NCI-H2171 (cell line): ENCODE measurements around the gene POU5F1.

ENCODE experiments used
- DNase-seq: peaks from one replicate; lab custom pipeline; 2025; lab: John Stamatoyannopoulos, UW

POU5F1 gene

GRCh38 chr6:31139599-31139998, 30.9 kb downstream of the POU5F1 start:
- DNase-seq: no peak

GRCh38 chr6:31138982-31139381, 31.5 kb downstream of the POU5F1 start, which contains the start of gene PSORS1C2:
Gene PSORS1C2, minus strand, starts transcription at chr6:31139066. Its CDS starts 40 bp downstream, at chr6:31139026.
- no peak for DNase-seq

GRCh38 chr6:31135710-31136109, 34.8 kb downstream of the POU5F1 start:
- no peak for DNase-seq

- DNase-seq: no peak
Observed at GRCh38 chr6:31132806-31133205, 37.7 kb downstream of the POU5F1 start.

GRCh38 chr6:31131595-31131994, 38.9 kb downstream of the POU5F1 start:
- no peak for DNase-seq

- no peak for DNase-seq
Observed at GRCh38 chr6:31130751-31131150, 39.7 kb downstream of the POU5F1 start.

- no peak for DNase-seq
Observed at GRCh38 chr6:31129130-31129529, 41.4 kb downstream of the POU5F1 start.

GRCh38 chr6:31128093-31128676, 42.3 kb downstream of the POU5F1 start:
- peak; percentile 25 for DNase-seq

- no peak for DNase-seq
Observed at GRCh38 chr6:31126396-31127175, 43.9 kb downstream of the POU5F1 start.

GRCh38 chr6:31125586-31126363, 44.7 kb downstream of the POU5F1 start:
- DNase-seq: no peak

- no peak for DNase-seq
Observed at GRCh38 chr6:31125162-31125561, 45.3 kb downstream of the POU5F1 start.

GRCh38 chr6:31122791-31123706, 47.4 kb downstream of the POU5F1 start:
- DNase-seq: no peak

- no peak for DNase-seq
Observed at GRCh38 chr6:31121131-31121790, 49.2 kb downstream of the POU5F1 start.

GRCh38 chr6:31120151-31120915, 50.1 kb downstream of the POU5F1 start, which contains the start of gene CDSN:
Gene CDSN, minus strand, starts transcription at chr6:31120446. Its CDS starts 27 bp downstream, at chr6:31120419.
- no peak for DNase-seq

- DNase-seq: no peak
Observed at GRCh38 chr6:31118178-31118577, 52.3 kb downstream of the POU5F1 start.

GRCh38 chr6:31116661-31117385, 53.7 kb downstream of the POU5F1 start:
- DNase-seq: no peak

GRCh38 chr6:31115941-31116560, 54.4 kb downstream of the POU5F1 start:
- DNase-seq: no peak

- DNase-seq: no peak
Observed at GRCh38 chr6:31114970-31115849, 55.3 kb downstream of the POU5F1 start.
